NCI-H510A treated with DMSO at 0.1 percent for 48 hours (cell line): ENCODE data around the gene PRKCA.
"Not testable (repeated sequence)": the region's sequence is repeated elsewhere in the genome, so short reads cannot be mapped to it uniquely, and the experiment has no call there.

Experiments used
- DNase-seq: peaks from one replicate; lab custom pipeline; 2025; lab: John Stamatoyannopoulos, UW

The PRKCA gene

GRCh38 chr17:66489576-66489975 lies 187.2 kb downstream of the PRKCA start:
- DNase-seq: not testable (repeated sequence)

GRCh38 chr17:66491213-66491612 lies 188.8 kb downstream of the PRKCA start:
- DNase-seq: no peak

- DNase-seq: no peak
These were observed 189.3 kb downstream of the PRKCA start for GRCh38 chr17:66491665-66492064.

- DNase-seq: no peak
These were observed 189.7 kb downstream of the PRKCA start for GRCh38 chr17:66492080-66492479.

GRCh38 chr17:66492561-66493005 lies 190.2 kb downstream of the PRKCA start:
- peak; percentile 63 for DNase-seq

GRCh38 chr17:66493283-66494019 lies 191.0 kb downstream of the PRKCA start:
- DNase-seq: no peak

GRCh38 chr17:66494023-66494803 lies 191.8 kb downstream of the PRKCA start:
- no peak for DNase-seq

- DNase-seq: no peak
These were observed 192.6 kb downstream of the PRKCA start for GRCh38 chr17:66495035-66495434.

- DNase-seq: no peak
These were observed 193.9 kb downstream of the PRKCA start for GRCh38 chr17:66496306-66496705.

- no peak for DNase-seq
These were observed 196.2 kb downstream of the PRKCA start for GRCh38 chr17:66498580-66498979.

GRCh38 chr17:66506641-66507040 lies 204.2 kb downstream of the PRKCA start:
- DNase-seq: no peak

- DNase-seq: no peak
These were observed 204.9 kb downstream of the PRKCA start for GRCh38 chr17:66507103-66507923.

- no peak for DNase-seq
These were observed 205.8 kb downstream of the PRKCA start for GRCh38 chr17:66507982-66508760.

GRCh38 chr17:66508896-66509844 lies 206.8 kb downstream of the PRKCA start:
- DNase-seq: no peak

GRCh38 chr17:66509926-66510325 lies 207.5 kb downstream of the PRKCA start:
- DNase-seq: no peak

GRCh38 chr17:66511135-66511534 lies 208.7 kb downstream of the PRKCA start:
- DNase-seq: no peak

GRCh38 chr17:66514227-66514806 lies 211.9 kb downstream of the PRKCA start:
- DNase-seq: no peak

- DNase-seq: no peak
These were observed 213.6 kb downstream of the PRKCA start for GRCh38 chr17:66515974-66516373.

- DNase-seq: no peak
These were observed 215.1 kb downstream of the PRKCA start for GRCh38 chr17:66517336-66518009.

GRCh38 chr17:66518108-66518507 lies 215.7 kb downstream of the PRKCA start:
- no peak for DNase-seq
